Kidney epithelial cell (primary cell): ENCODE measurements around the gene ERCC6. TPM values are rescaled to one million over a fixed set of nuclear protein-coding genes. Genes with fewer than 3 reads are reported as not detected.
A peak's percentile ranks its signal among the peaks of the same experiment; 100 is the strongest.

Experiments used
- DNase-seq: peaks from one replicate; pipeline ENCODE4 v3.0.0-alpha.2; 2010; ENCODE audit warnings: low read depth
- H3K27me3 ChIP-seq: 2 replicates; pipeline ENCODE4 v1.6.0; 2011; ENCODE audit warnings: low read length; ENCODE audit not compliant: control insufficient read depth, insufficient read depth
- H3K36me3 ChIP-seq: 2 replicates; pipeline ENCODE4 v1.5.1; 2011; ENCODE audit warnings: low read length; ENCODE audit not compliant: control insufficient read depth, insufficient read depth
- H3K4me3 ChIP-seq: 2 replicates; pipeline ENCODE4 v1.5.1; 2011; ENCODE audit warnings: low read depth, mild to moderate bottlenecking, control low read depth, low read length
- total RNA-seq: library from RNA; depleted of rRNA; stranded (reverse); fragments of >200 nt; gene quantifications from 2 replicates; pipeline ENCODE4 v1.2.3, GENCODE V29; 2015
- TF ChIP-seq, protein P1 (sequence below): IDR thresholded peaks from 2 replicates; pipeline ENCODE4 v1.5.1; 2011; ENCODE audit warnings: mild to moderate bottlenecking, moderate library complexity, low read length, control low read depth, inconsistent platforms; ENCODE audit not compliant: insufficient read depth, poor library complexity, severe bottlenecking

Gene ERCC6
- total RNA-seq: 7.3 and 14.3 TPM in 2 replicates

GRCh38 chr10:49538381-49539319 is at the start of gene ERCC6:
ERCC6 (minus strand) TSS chr10:49539121.
- TF ChIP-seq, protein P1, sequence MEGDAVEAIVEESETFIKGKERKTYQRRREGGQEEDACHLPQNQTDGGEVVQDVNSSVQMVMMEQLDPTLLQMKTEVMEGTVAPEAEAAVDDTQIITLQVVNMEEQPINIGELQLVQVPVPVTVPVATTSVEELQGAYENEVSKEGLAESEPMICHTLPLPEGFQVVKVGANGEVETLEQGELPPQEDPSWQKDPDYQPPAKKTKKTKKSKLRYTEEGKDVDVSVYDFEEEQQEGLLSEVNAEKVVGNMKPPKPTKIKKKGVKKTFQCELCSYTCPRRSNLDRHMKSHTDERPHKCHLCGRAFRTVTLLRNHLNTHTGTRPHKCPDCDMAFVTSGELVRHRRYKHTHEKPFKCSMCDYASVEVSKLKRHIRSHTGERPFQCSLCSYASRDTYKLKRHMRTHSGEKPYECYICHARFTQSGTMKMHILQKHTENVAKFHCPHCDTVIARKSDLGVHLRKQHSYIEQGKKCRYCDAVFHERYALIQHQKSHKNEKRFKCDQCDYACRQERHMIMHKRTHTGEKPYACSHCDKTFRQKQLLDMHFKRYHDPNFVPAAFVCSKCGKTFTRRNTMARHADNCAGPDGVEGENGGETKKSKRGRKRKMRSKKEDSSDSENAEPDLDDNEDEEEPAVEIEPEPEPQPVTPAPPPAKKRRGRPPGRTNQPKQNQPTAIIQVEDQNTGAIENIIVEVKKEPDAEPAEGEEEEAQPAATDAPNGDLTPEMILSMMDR: no peak
- Histone ChIP-seq H3K4me3 (peak within 1 kb of the TSS; percentile 58), H3K36me3 (no peaks in the 10 kb centered on the region), H3K27me3 (peaks cover 2% of the 10 kb centered on the region)
- peak; percentile 94 for DNase-seq

DNA sequence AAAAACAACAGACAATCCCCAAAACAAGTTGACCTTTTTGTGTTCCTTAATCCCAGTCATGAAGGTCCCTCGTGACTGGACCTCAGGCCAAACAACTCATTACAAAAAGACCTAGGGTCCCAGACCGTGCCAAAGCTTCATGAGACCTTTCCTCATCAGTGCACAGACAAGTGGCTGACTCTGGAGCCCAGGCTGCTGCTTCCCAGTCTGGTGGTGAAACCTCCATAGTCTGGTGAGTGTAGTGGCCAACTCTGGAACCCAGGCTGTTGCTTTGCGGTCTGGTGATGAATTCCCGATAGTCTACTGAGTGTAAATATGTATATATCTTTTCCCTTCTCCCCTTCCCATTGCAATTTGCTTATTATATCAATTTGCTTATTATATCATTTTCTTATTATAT is 49.1 kb upstream of the ERCC6 start:
- Histone ChIP-seq H3K27me3 (no peaks in the 10 kb centered on the region), H3K4me3 (no peak overlapping the region), H3K36me3 (no peaks in the 10 kb centered on the region)
- TF ChIP-seq, protein P1: no peak
- no peak for DNase-seq

DNA sequence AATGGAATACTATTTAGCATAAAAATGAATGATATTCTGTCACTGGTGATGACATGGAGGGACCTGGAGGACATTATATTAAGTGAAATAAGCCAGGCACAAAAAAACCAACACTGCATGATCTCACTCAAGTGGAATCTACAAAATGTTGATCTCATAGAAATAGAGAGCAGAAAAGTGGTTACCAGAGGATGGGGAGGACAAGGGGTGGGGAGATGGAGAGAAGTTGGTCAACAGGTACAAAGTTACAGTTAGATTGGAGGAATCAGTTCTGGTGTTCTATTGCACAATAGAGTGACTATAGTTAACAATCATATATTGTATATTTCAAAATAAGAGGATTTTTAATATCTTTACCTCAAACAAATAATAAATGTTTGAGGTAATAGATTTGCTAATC is 46.5 kb upstream of the ERCC6 start:
- H3K4me3 ChIP-seq: no peak overlapping the region
- DNase-seq: no peak
- TF ChIP-seq, protein P1: no peak
- no peaks in the 10 kb centered on the region for H3K27me3 ChIP-seq
- H3K36me3 ChIP-seq: no peaks in the 10 kb centered on the region

DNA sequence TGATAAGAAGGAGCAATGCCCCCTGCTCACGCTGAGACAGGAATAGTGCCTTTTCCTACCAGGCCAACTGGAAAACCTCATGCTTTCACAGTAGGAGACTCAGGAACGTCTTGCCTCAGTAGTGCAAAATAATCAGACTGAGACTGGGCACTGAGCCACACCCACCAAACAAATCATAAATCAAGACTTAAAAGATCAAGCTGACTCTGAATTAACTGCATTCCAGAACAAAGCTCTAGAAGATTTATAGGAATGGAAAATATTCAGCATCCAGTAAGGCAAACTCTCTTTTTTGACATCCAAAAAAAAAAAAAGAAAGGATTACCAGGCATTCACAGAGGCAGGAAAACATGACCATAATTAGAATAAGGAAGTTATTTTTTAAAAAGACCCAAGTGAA is 40.7 kb upstream of the ERCC6 start:
- H3K27me3 ChIP-seq: no peaks in the 10 kb centered on the region
- no peaks in the 10 kb centered on the region for H3K36me3 ChIP-seq
- DNase-seq: no peak
- TF ChIP-seq, protein P1: no peak
- no peak overlapping the region for H3K4me3 ChIP-seq

GRCh38 chr10:49578392-49578791 is 39.5 kb upstream of the ERCC6 start:
- no peak for DNase-seq
- Histone ChIP-seq H3K36me3 (no peaks in the 10 kb centered on the region), H3K4me3 (no peak overlapping the region), H3K27me3 (no peaks in the 10 kb centered on the region)
- TF ChIP-seq, protein P1: no peak
